ENCODE results near the gene NADSYN1. TPM values are rescaled to one million over a fixed set of nuclear protein-coding genes. Genes with fewer than 3 reads are reported as not detected.

The NADSYN1 gene
- polyA plus RNA-seq, 5 donors, result 44.4 to 81.0 (median 64.1) TPM

DNA sequence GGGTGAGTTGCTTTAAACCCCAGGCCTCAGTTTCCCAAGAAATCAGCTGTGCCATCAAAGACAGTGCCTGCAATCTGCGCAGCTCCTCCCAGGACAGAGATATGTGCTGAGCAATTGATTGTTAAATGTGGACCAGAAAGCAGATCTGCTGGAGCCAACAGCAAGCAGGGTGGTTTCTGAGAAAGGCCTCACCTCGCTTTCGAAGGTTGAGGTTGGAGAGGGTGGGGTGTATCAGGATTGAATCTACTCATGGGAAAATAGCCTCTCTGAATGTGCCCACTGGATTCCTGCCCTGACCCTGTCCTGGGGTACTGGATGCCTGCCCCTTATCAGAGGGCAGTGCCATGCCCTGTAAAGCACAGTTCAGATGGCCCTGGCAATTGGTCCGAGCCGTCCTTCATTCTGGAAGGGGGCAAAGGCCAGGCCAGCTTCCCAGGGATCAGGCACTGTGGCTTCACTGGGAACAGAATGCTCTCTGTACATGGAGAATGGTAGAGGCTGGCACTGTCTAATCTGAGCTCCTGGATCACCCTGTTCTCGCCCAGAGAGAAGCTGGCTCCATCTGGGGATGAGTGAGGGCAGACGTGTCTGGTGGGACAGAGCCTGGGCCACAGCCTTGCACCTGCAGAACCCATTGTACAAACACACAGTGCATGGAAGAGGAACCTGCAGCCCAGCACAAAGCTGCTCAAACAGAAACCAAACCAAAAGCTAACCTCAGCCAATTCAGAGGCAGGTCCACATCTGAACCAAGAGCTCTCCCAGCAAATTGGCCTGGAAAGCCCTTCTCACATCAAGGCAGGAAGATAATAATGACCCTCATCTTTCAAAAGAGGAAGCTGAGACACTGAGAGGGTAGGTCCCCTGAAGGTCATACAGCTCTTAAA lies 20.0 kb upstream of the NADSYN1 start:
- DNase-seq, result no peak

DNA sequence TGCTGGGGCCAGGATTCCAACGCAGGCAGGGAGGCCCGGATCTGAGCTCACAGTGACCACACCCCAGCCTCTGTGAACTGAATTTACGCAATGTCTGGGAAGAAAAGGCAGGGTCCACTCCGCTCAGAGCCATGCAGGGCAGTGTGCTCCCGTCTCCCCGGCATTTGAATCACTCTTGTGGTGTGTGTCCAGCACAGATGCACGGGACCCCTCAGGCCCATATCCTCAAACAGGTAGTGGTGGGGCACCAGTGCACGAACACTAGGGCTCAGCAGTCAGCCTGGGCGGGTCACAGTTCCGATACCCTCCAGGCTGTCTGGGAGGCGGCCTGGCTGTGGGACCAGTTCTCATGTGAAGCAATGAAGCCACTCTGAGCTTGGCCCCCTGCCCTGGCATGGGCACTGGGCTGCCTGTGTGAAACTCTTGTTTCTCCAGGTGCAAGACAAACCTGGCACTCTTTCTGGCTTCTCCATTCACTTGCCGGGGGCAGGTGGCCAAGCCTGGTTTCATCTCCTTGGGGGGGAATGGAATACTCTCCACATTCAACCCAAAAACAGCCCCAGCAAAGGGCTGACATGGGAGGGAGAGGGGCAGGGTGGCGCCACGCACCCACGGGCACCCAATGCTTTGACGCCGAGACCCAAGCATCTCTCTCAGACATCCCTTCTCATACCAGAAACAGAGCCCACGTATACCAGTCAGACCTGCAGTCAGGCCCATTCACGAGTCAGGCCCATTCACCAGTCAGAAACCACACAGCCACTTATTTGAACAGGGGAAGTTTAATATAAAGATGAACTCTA lies 19.2 kb upstream of the NADSYN1 start:
- no peak for DNase-seq

- DNase-seq, result no peak
These were observed 18.4 kb upstream of the NADSYN1 start for GRCh38 chr11:71434576-71435130.

- no peak for DNase-seq
These were observed 17.6 kb upstream of the NADSYN1 start for GRCh38 chr11:71435278-71435951.

- DNase-seq, result no peak
These were observed 16.1 kb upstream of the NADSYN1 start for GRCh38 chr11:71436861-71437260.

DNA sequence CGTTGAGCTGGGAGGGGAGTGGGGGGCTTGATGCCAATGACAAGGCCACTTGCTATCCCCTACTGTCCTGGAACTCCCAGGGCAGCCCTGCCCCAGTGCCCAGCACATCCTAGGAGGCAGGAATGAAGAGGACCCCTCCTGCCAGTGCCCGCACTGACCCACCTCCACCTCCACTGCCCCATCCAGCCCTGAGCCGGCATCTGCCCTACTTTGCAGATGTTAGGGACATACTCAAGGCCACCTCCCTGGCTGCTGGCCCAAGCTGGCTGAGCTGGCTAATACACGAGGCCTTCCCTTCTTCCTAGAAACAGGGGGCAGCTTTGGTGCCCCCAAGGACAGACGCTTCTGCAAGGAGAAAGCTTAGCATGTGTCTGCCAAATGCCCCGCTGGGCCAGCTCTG lies 15.6 kb upstream of the NADSYN1 start:
- no peak for DNase-seq

GRCh38 chr11:71437879-71438278 lies 15.1 kb upstream of the NADSYN1 start:
- DNase-seq, result no peak

GRCh38 chr11:71438650-71439049 lies 14.4 kb upstream of the NADSYN1 start:
- no peak for DNase-seq

GRCh38 chr11:71440021-71440755 lies 12.8 kb upstream of the NADSYN1 start:
- DNase-seq, result no peak

- no peak for DNase-seq
These were observed 11.8 kb upstream of the NADSYN1 start for GRCh38 chr11:71441251-71441650.

GRCh38 chr11:71442123-71442522 lies 10.9 kb upstream of the NADSYN1 start:
- DNase-seq, result no peak

- no peak for DNase-seq
These were observed 10.1 kb upstream of the NADSYN1 start for GRCh38 chr11:71442880-71443279.

- DNase-seq, result no peak
These were observed 9.1 kb upstream of the NADSYN1 start for GRCh38 chr11:71443736-71444445.

DNA sequence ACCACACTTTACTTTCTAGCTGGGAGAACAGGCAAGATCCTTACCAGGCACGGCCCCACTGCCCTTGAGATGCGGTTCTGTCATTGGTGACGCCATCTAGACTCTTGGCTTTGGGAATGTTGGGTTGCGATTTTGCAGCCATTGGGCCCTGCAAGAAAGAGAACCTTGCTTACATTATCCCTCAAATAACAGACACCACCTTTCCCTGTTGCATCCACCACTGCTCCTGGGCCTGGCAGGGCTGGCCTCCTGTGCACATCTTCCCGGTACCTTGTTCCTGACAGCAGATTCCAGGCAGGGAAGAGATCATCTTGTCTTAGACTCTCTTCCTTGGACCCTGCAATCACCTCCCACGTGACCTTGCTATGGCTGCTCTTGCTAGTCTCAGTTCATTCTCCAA lies 8.2 kb upstream of the NADSYN1 start:
- no peak for DNase-seq

DNA sequence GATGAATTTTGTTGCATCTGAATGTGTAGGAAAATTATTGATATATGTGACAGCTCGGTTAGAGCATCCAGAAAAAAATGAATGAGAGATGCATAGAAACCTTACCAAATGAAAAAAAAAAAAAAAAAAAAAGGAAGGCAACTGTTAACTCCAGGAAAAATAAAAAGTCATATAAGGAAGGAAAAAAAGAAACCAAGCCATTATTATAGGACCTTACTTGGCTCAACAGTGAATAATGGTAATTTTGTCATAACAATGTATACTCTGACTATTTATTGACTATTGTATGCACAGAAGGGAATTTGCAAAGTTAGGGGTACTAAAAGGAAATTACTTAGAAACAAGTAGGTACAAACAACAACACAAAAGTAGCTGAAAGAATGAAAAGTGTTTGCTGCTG lies 6.9 kb upstream of the NADSYN1 start:
- no peak for DNase-seq

DNA sequence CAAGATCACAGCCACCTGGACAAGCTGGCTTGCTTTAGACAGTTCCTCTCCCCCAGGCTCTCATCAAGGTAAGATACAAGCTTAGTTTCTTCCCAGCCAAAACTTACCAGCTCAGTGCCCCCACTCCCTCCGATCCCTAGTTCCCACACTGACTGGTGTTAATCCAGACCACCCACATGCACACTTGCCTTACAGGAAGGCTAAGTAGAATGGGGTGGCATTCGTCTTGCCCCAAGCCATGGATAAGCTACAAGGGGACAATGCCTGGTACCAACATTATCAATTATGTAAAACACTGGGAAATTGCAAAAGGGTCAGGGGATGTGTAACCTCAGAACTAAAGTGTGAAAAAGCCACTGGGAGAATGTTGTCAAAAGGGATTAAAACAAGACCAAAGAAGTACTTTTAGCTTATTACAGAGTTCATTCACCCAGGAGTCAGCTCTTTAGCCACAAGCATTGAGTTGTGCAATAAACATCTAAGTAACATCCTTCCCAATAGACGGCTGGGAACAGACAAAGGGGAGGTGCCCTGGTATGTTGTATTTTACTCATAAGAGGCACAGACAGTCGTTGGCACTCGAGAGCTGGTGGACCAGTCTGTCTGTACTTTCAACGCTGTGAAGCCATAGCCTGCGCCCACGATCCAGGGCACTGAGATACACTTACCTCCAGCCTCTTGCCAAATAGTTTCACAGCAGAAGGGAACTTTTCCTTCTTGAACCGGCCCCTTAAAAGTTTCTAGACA lies 5.9 kb upstream of the NADSYN1 start:
- DNase-seq, result no peak

- no peak for DNase-seq
These were observed 5.2 kb upstream of the NADSYN1 start for GRCh38 chr11:71447791-71448256.

DNA sequence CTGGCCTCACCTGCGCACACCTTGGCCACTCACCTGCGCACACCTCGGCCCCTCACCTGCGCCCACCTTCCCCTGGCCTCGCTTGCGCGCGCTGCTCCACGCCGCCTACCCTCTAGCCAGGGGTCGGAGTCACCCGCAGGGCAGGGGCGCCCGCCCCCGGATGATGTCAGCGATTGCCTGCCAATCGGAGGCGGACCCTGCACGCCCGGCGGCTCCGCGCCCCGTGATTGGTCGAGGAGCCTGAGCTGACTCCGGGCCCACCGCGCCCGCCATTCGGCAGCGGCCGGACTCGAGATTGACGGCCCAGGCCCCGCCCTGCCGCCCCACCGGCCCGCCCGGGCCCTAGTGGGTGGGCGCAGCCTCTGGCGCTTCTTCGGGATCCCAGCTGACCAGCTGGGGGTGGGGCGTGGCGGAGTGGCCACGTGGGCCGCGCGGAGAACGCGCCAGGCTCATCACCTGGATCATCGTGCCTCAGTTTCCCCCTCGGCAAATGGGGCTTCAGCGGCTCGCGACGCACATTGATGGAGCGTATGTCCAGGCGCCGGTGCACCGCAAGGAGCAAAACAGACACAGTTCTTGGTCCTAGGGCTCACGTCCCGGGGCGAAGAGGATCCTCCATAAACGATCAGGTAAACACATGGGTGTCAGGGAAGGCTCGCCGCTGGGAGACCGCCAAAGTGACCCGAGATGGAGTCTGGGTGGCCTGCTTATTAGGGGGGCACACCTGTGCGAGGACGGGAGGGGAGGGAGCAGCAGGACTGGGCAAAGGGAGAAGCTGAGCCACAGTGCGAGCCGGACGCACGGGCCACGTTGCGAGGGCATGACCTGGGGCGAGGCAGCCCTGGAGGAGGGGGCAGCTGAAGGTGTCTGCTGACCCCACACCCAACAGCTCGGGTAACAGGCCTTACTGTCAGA lies 4.5 kb upstream of the NADSYN1 start, which contains the start of gene DHCR7:
Gene DHCR7, minus strand, starts transcription at position 137 of the 915 bp plus-strand sequence. CDS start 3,441 bp downstream, outside the sequence.
- peak; percentile 91 to 92 for DNase-seq
